Keratinocyte (primary cell): Measurements from ENCODE around the gene TNFRSF14.

ENCODE experiments used
- EZH2 ChIP-seq: IDR thresholded peaks from one replicate; pipeline ENCODE4 v1.6.1; 2012; ENCODE audit warnings: inconsistent platforms, mild to moderate bottlenecking, low read length, moderate library complexity
- TF ChIP-seq, protein P1 (sequence below), 3 experiments: IDR thresholded peaks in 1 of 3; conservative IDR thresholded peaks in 1 of 3; optimal IDR thresholded peaks in 1 of 3; 2 replicates in 2 of 3; 3 replicates in 1 of 3; pipeline versions ENCODE3 to v1.5.1; 2011; ENCODE audit warnings: low read length in 3 of 3, mild to moderate bottlenecking in 3 of 3, moderate library complexity in 2 of 3, control low read depth in 1 of 3, inconsistent platforms in 1 of 3; ENCODE audit not compliant: insufficient read depth in 2 of 3; ENCODE audit errors: extremely low read depth in 1 of 3

DNA sequence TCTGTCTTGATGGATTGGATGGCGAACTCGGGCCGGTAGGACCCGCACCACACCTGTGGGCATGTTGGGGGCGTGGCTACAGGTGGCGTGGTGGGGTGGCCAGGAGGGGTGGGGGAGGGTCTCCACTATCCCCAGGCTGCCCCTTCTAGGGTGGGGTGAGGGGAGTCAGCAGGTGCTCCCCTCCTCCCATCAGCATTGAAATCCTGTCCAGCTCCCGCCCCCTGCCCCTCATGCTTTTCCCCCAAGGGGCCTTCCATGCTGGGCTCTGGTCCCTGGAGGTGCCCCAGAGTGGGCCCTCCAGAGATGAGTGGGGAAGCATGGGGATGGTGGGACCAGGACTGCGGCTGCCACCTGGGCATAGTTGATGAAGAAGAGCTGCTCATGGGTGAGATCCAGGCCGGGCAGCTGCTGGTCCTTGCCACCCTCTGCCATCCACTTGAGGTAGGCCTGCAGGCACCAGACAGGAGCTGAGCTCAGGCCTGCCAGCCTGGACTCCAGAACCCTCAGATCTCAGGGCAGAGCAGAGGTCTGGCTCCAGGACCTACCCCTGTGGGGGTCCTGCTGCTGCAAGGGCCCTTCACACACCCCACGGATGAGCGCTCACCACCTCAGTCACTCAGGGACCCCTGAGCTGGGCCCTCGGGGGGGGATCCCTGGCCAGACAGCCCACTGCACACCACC is 35.5 kb downstream of the TNFRSF14 start:
- TF ChIP-seq EZH2 = no peak
- TF ChIP-seq, protein P1, sequence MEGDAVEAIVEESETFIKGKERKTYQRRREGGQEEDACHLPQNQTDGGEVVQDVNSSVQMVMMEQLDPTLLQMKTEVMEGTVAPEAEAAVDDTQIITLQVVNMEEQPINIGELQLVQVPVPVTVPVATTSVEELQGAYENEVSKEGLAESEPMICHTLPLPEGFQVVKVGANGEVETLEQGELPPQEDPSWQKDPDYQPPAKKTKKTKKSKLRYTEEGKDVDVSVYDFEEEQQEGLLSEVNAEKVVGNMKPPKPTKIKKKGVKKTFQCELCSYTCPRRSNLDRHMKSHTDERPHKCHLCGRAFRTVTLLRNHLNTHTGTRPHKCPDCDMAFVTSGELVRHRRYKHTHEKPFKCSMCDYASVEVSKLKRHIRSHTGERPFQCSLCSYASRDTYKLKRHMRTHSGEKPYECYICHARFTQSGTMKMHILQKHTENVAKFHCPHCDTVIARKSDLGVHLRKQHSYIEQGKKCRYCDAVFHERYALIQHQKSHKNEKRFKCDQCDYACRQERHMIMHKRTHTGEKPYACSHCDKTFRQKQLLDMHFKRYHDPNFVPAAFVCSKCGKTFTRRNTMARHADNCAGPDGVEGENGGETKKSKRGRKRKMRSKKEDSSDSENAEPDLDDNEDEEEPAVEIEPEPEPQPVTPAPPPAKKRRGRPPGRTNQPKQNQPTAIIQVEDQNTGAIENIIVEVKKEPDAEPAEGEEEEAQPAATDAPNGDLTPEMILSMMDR (optimal IDR thresholded peaks at IDR 0.05 in 1 of 3, IDR thresholded peaks at IDR 0.05 in 1 of 3, conservative IDR thresholded peaks at IDR 0.05 in 1 of 3; ENCODE audit: extremely low read depth in 1 of 3, insufficient read depth in 2 of 3, low read length in 3 of 3) = no peak
